GM12892 (cell line): Measurements from ENCODE around the gene P2RX7.

Experiments
- POLR2AphosphoS5 ChIP-seq: IDR thresholded peaks from 2 replicates; pipeline ENCODE4 v1.6.1; 2011; ENCODE audit warnings: low read depth, low read length, control low read depth
- TAF1 ChIP-seq: IDR thresholded peaks from 2 replicates; pipeline ENCODE4 v1.6.1; 2011; ENCODE audit warnings: low read depth, mild to moderate bottlenecking, control low read depth, low read length, borderline replicate concordance

- TF ChIP-seq POLR2AphosphoS5 (no peak), TAF1 (no peak)
Observed at GRCh38 chr12:121131941-121132341, 735 bp upstream of the P2RX7 start.
